HG02610 (cell line): ENCODE results near the gene ZNF468.
"Not testable (repeated sequence)": the region's sequence is repeated elsewhere in the genome, so short reads cannot be mapped to it uniquely, and the experiment has no call there.

Source experiments
- ATAC-seq: cut with Tn5 transposase; IDR thresholded peaks from one replicate; pipeline ENCODE4 v1.9.1; 2021; ENCODE audit warnings: mild to moderate bottlenecking, moderate library complexity; ENCODE audit not compliant: unreplicated experiment

The ZNF468 gene

DNA sequence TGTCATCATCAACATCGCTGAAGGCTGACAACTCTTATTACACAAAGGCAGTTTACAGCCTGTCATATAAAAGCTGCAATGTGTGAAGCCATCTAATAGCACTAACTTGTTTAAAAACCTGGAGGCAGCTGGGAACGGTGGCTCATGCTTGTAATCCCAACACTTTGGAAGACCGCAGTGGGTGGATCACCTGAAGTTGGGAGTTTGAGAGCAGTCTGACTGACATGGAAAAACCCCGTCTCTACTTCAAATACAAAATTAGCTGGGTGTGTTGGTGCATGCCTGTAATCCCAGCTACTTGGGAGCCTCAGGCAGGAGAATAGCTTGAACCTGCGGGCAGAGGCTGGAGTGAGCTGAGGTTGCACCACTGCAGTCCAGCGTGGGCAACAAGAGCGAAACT lies 27.6 kb downstream of the ZNF468 start:
- ATAC-seq: not testable (repeated sequence)

DNA sequence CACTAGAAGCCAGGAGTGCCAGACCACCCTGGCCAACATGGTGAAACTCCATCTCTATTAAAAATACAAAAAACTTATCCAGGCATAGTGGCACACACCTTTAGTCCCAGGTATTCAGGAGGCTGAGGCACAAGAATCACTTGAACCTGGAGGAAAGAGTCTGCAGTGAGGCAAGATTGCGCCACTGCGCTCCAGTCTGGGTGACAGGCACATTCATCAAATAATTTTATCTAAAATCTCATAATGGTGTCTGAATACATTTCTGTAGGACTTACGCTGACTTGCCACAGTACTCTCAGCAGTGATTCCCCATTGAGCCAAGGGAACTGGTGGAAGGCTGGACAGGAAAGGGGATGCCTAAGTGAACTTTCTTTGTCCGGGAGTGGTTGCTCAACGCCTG lies 31.7 kb downstream of the ZNF468 start:
- no peak for ATAC-seq

DNA sequence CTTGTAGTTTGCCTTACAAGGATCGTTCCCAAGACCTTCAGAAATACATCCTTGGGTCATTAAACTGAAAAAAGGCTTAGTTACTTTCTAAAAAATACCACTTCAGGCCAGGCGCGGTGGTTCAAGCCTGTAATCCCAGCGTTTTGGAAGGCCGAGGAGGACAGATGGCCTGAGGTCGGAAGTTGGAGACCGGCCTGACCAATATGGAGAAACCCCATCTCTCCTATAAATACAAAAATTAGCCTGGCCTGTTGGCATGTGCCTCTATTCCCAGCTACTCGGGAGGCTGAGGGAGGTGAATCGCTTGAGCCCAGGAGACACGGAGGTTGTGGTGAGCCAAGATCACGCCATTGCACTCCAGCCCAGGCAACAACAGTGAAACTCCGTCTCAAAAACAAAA lies 33.7 kb downstream of the ZNF468 start:
- ATAC-seq: no peak

DNA sequence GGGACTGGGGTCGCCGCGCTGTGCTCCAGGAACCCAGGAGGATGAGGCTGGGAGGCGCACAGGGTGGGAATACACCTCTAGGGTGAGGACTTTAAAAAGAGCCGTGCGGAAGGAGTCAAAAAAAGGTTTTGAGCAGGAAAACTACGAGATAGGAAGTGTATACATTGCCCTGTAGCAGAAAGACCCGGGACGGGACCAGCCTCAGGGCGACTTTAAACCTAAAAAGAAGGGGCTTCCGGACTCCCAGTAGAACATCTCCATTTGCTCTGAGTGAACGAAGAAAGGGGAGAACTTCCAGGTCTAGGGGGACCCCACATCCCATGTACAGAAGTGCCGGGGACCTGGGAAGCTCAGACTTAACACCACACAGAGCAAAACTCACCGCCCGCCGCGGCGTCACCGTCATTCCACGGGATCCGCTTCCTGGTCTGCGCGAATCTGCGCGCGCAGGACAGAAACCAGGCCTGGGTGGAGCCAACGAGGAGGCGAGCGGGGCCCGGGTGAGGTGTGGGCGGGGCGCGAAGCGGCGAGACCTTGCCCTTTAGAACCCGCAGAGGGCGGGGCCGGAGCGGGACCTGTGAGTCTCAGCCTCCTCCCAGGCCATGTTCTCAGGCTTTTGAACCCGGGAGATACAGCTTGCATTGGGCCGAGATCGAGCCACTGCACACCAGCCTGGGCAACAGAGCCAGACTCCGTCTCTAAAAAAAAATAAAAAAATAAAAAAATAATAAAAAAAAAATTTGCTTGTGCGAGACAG lies 36.0 kb downstream of the ZNF468 start, which contains the start of gene ZNF28:
ZNF28 (minus strand) TSS at position 430 of the 757 bp plus-strand sequence. CDS start 3,675 bp downstream, outside the sequence.
- peak; percentile 98 for ATAC-seq

DNA sequence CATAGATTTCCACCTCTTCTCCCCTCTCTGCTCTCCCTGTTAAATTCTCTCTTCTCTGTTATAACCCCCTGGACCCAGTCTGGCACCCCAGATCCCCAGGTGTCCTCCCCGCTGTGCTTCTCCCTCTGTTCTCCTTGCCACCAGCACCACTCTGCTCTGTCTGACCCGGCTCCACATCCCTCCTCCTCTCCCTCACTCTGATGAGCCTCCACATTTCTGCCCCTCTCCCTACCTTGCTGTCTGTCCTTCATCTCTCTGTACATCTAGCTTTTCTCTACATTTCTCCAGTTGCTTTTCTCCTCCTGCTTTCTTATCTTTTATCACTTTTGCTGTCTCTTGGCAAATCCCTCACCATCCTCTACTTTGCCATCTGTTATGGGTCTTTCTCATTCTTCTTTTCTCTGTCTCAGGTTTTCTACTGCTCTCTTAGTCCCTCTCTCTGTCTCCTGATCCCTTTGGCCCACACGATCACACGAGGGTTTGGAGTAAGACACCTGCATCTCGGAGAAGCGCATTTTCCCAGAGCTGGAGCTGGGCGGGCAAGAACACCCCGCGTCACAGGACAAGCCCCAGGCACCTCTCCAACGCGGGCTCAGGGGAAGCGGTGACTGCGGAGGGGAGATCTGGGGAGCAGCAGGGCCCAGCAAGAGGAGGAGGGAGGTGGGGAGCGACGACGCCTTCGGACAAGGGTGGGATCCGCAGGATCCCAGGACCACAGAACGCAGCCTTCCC lies 36.8 kb downstream of the ZNF468 start:
- peak; percentile 24 for ATAC-seq

DNA sequence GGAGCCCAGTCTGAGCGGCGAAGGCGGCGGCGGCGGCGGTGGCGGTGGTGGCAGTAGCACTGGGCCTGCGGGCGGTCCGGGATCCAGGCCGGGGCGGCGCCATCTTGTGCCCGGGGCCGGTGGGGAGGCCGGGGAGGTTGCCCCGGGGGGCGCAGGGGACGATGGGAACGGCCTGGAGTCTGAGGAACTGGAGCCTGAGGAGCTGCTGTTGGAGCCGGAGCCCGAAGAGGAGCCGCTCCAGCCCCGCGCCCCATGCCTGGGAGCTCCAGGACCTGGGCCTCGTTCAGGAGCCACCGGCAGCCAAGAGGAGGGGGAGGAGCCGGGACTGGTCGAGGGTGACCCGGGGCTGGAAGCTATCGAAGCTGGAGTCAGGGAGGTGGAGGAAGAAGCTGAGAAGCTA lies 47.6 kb downstream of the ZNF468 start:
- ATAC-seq: no peak

DNA sequence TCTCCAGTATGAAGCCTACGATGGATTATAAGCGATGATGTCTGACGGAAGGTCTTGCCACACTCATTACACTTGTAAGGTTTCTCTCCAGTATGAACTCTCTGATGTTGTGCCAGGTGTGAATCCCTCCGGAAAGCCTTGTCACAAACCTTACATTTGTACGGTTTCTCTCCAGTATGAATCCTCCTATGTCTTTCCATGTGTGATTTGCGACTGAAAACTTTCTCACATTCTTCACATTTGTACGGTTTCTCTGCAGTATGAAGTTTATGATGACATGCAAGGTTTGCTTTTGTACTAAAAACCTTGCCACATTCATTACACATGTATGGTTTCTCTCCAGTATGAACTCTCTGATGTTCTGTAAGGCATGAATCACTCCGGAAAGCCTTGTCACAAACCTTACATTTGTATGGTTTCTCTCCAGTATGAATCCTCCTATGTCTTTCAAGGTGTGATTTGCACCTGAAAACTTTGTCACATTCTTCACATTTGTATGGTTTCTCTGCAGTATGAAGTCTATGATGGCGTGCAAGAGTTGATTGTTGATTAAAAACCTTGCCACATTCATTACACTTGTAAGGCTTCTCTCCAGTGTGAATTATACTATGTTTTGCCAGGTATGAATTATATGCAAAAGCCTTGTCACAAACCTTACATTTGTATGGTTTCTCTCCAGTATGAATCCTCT lies 57.3 kb downstream of the ZNF468 start:
- ATAC-seq: not testable (repeated sequence)

DNA sequence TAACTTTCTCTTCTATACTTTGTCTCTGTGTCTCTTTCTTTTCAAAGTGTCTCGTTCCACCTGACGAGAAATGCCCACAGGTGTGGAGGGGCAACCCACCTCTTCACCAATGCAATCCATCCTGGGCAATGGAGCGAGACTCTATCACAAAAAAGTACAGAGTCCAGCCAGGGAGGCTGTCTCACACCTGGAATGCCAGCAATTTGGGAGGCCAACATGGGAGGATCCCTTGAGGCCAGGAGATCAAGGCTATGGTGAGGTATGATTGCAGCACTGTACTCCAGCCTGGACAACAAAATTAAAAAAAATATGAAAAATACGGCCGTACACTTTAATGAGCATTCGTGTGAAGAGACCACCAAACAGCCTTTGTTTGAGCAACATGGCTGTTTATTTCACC lies 68.0 kb downstream of the ZNF468 start:
- ATAC-seq: no peak
